Stimulated activated CD4-positive, alpha-beta T cell treated with anti-CD3 and anti-CD28 coated beads, Interleukin-15, amount 100 ng/mL, for 24 hours (primary cell): ENCODE data around the gene PRDM11.
A peak's percentile ranks its signal among the peaks of the same experiment; 100 is the strongest.

Experiments used
- DNase-seq: peaks from one replicate; pipeline ENCODE4 v3.0.0-alpha.2; 2020

PRDM11 gene

DNA sequence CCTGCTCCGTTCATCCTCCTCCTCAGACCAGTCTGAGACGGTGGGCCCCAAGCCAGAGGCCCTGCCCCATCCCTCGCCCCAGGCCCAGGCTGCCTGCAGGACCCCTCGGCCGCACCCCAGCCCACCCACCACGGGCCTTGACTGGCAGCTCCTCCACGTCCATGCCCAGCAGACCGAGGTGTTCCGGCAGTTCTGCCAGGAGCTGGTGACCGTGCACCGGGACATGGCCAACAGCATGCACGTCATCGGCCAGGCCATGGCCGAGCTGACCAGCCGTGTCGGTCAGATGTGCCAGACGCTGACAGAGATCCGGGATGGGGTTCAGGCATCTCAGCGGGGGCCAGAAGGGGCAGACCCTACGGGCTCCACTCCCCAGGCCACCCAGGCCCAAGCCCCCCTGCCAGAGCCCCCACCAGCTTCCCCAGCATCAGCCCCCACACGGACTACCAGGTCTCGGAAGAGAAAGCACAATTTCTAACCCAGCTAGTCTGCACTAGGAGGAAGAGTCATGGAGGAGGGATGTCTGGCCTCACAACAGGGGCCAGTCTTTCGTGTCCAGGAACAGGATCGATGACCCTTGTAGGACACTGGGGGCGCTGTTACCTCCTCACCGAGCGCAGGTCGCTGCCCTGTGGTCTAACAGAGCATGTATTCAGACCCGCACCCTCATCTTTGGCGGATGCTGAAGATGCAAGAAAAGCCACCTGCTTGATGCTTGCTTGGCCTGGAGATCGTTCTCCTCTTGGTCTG, 66.3 kb downstream of the PRDM11 start:
- no peak for DNase-seq

DNA sequence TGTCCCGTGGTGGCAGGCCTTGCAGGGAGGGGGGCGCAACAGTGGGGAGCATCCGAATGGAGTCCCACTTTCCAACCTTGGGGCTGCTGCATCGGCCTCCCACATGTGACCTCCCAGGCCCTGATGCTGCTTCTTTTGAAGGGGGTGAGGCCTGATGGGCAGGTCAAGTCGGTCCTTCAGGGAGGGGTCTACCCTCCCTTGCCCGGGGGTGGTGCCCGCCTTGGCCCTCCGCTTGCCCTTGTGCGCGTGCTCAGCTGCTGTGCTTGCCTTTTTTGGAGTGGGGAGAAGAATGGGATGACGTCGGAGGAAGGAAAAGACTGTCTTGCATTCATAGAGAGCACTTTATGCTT, 66.9 kb downstream of the PRDM11 start:
- no peak for DNase-seq

DNA sequence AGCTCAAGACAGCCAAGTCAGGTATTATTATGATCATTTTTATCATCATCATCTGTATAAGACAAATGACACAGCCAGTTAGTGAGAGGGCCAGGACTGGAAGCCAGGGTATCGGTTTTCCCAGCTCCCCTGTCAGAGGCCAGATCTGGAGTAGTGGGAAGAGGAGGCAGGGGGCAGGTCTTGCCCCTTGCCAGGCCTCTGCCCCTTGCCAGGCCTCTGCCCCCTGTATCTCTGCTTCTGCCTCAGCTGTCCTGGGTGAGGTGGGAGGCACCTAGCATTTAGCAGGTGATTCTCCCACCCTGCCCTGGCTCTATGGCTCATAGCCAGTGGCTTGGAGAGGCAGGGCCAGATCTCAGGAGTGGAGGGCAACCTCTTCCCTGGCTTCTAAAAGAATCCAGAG, 67.3 kb downstream of the PRDM11 start:
- DNase-seq: no peak

DNA sequence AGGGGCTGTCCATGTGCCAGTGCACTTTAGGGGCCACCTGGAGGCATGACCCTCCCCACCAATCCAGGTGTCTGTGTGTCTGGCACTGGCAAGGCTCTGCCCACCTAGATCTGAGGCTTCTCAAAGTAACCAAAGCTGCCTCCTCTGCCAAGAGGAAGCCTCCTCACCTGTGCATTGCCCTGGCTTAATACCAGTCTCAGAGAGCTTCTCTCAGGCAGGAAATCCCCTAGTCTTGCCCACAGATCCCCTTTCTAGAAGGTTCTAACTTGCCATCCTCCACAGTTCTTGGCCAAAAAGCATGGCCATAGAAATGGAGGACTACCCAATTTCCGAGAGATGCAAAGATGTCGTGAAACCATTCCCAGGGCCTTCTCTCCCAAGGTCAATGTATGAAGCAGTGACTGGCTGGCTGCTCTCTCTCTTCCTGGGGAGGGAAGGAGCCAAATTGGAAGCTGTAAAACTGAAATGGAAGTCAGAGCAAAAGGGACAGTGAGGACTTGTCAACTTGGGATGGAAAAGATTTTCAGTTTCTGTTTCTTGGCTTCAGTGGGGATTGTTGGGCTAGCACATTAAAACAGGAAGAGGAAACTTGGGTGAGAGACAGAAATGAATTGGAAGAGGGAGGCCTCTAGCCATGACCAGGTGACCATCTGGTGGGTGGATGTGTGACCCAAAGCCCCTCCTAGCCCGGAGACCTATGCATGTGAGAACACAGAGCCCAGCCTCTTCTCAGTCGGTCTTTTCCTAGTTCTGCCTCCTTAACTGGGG, 68.8 kb downstream of the PRDM11 start:
- DNase-seq: no peak

DNA sequence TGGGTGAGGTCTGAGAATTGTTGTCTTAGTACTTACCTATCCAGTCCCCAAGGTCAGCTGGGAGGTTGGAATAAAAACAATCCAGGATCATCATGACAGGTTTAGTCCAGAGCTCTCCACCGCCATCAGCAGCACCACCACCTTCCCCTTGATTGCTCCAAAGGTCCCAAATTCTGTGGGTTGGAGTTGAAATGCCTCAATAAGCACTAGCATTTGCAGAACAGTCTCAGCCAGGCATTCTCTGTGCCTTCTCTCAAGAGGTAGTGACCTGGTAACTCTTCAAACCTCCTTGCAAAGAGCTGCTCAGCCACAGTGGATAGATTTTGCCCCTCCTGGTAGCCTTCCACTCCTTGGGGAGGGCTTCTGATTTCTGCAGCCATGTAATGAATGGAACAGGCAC, 69.6 kb downstream of the PRDM11 start:
- no peak for DNase-seq

DNA sequence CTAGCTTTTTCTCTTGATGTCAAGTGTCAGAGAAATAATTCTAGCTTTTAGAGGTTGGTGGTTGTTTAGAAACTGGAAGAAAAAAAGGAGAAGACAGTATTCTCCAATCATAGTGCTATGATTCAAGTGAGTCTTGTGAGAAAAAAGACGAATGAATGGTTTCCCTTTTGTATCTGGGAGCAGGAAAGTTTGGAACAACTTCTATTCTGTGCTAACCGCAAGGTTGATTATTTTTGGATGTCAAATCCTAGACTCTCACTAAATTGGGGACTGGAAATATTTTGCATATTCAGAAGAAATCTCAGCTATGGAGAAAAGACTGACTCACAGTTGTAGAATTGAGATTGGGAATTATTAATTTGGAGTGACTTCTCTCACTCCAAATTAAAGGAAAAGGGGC, 70.5 kb downstream of the PRDM11 start:
- DNase-seq: no peak

DNA sequence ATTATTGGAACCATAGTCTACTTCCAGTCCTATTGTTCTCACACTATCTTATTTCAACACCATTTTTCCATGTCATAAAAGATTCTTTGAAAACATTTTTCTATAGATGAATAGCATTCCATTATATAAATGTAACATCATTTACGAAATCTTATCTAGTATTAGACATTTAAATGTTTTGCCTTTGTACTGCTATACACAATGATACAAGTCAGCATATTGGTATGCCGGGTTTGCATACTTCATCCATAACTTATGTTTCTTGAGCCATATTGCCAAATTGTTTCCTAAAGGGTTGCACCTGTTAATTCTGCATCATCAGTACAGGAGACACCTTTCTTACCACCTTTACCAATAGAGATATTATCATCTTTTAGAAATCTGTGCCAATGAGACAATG, 71.6 kb downstream of the PRDM11 start:
- DNase-seq: no peak

DNA sequence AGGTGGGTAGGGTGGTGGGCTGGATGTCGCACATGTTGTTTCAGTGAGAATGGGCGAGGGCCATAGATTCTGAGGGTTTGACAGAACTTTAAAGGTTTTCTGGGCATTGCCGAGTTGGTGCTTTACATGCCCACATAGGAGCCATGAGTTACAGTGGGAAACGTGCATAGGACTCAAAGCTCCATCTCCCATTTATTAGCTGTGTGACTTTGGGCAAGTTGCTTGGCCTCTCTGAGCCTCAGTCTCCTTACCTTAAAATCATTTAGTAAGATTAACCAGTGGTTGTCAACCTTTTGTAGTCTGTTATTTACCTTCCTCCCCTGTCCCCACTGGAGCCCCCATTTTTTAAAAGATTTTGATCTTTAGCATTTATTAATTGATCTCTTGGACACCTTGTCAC, 72.3 kb downstream of the PRDM11 start:
- DNase-seq: no peak

DNA sequence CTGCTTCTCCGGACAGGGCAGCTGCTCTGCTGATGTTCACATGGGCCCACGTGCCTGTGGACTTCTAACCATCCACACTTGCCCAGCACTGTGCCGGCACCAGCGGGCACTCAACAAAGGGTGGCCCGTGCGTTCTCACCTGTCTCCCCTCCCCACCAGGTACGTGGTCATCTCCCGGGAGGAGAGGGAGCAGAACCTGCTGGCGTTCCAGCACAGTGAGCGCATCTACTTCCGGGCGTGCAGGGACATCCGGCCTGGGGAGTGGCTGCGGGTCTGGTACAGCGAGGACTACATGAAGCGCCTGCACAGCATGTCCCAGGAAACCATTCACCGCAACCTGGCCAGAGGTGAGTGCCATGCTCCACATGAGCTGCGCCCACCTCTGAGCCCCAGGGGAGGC, 73.0 kb downstream of the PRDM11 start:
- DNase-seq: no peak

DNA sequence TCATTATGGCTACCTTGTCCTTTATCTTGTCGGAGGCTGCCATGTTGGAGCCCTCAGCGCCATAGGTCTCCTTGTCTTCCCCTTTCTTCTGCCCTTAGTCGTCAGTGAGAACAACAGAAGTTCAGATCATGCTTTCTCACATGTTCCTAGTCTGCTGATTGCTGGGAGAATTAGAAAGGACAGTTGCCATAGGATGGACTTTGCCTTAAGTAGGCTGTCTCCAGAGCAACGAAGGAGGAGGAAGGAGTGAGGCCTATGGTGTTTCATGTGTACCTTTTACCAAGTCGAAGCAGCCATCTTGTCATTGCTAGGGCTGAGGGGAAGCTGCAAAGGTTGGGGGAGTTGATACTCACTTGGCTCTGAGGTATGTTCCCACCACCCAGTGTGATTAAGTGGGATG, 77.1 kb downstream of the PRDM11 start:
- no peak for DNase-seq

DNA sequence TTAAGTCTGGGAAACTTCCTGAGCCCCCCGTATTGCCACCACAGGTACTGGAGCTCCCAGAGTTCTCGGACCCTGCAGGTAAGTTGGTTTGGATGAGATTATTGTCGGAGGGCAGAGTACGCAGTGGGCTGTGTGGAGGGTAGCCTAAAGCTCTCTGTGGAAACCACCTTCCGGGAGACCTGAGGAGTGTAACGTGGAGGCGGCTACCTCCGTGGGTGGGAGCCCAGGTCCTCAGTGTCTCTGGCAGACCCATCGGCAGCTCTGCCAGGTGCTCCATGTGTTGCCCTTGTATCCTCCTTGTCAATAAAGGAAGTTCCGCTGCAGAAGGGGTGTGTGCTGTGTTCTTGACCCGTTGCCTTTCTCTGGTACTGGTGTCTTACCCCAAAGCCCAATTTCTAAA, 78.3 kb downstream of the PRDM11 start:
- no peak for DNase-seq

DNA sequence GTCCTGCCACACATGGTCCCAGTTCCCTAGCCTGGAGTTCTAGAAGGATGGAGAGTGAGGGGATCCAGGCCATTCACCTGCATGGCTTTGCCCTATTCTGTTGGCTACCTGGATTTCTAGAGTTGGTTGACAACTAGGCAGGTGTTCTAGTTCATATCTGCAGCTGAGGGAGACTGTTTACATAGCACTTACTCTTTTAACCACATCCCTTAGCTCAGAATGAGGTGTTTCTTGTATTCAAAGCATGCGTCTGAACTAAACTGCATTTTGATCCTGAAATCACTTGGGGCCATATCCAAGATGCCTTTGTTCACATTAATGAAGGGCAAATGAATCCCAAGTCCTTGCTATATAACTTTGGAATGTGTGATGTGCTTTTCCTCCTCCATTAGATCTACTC, 78.8 kb downstream of the PRDM11 start:
- no peak for DNase-seq

DNA sequence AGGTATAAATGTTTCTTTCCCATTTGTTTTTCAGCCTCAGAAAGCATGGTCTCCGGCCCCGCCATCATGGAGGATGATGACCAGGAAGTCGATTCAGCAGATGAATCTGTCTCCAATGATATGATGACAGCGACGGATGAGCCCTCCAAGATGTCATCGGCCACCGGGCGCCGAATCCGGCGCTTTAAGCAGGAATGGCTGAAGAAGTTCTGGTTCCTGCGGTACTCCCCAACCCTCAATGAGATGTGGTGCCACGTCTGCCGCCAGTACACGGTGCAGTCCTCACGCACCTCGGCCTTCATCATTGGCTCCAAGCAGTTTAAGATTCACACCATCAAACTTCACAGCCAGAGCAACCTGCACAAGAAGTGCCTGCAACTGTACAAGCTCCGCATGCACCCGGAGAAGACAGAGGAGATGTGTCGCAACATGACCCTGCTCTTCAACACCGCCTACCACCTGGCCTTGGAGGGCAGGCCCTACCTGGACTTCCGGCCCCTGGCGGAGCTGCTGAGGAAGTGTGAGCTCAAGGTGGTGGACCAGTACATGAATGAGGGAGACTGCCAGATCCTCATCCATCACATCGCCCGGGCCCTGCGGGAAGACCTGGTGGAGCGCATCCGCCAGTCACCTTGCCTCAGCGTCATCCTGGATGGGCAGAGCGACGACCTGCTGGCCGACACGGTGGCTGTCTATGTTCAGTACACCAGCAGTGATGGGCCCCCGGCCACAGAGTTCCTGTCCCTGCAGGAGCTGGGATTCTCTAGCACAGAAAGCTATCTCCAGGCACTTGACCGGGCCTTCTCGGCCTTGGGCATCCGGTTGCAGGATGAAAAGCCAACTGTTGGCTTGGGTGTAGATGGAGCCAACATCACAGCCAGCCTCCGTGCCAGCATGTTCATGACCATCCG, 79.8 kb downstream of the PRDM11 start:
- no peak for DNase-seq

DNA sequence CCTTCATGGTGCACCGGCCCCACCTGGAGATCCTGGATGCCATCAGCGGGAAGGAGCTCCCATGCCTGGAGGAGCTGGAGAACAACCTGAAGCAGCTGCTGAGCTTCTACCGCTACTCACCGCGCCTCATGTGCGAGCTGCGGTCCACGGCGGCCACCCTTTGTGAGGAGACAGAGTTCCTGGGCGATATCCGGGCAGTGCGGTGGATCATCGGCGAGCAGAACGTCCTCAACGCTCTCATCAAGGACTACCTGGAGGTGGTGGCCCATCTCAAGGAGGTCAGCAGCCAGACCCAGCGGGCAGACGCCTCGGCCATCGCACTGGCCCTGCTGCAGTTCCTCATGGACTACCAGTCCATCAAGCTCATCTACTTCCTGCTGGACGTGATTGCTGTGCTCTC, 80.5 kb downstream of the PRDM11 start:
- no peak for DNase-seq

DNA sequence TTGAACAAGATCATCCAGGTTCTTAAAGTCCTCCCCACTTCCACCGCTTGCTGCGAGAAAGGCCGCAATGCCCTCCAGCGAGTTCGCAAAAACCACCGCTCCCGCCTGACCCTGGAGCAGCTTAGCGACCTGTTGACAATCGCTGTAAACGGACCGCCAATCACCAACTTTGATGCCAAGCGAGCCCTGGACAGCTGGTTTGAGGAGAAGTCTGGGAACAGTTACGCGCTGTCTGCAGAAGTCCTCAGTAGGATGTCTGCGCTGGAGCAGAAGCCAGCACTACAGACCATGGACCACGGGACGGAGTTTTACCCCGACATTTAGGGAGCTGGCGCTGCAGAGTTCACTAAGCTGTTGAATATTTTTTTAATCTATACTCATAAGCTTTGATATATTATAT, 81.4 kb downstream of the PRDM11 start:
- DNase-seq: no peak

DNA sequence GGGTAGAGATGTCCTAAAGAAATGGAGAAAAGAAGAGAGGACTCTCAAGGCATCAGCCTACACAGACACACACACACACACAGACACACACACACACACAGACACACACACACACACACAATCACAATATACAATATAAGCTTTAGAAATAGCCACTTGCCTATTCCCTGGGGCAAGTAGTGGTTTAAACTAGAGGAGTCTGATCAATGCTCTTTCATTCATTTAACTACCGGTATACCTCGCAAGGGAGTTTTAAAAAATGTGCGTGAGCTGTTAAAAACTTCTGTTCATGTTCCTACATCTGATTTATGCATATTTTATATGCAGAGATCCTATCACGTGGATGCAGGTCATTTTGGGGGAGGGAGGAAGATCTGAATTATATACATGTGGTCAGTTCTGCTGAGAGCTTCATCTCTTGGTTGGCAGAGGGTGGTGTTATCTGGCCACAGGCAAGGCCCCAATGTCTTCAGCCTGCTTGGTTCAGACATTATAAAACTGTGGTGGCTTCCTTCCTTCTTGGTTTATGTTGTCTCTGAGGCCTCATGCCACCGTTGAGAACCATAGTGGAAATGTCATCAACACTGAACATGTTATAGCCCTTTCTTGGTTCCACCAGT, 83.1 kb downstream of the PRDM11 start:
- no peak for DNase-seq

DNA sequence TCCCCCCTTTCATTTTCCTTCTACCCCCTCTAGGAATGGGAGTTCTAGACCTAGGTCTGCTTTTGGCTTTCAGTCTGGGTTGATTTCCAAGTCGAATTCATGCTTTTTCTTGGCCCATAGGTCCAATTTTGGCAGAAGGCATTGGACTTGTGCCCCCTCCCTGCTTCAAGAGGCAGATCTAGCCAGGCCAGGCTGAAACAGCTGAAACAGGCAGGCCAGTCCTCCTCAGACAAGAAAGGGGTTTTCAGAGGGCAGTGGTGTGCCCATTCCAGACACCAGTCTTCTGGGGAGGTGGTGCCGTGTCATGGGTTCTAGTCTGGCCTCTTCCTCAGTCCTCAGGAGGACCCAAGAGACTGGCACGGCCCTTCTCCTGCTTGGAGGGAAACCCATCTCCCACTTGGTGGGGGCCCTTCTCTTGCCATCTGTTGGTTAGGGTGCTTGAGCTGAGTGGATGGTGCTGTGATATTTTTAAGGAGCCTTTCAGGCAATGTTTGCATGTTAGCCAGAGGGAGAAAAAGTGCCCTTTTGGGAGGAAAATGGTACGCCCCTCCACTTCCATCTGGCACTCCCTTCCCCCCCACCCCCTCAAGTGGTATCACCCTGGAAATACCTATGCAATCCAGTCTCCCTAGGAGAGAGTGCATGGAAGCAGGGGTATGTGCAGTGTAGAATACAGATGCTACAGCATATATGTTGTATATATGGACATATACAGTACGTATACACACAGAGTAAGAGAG, 86.1 kb downstream of the PRDM11 start:
- DNase-seq: no peak

DNA sequence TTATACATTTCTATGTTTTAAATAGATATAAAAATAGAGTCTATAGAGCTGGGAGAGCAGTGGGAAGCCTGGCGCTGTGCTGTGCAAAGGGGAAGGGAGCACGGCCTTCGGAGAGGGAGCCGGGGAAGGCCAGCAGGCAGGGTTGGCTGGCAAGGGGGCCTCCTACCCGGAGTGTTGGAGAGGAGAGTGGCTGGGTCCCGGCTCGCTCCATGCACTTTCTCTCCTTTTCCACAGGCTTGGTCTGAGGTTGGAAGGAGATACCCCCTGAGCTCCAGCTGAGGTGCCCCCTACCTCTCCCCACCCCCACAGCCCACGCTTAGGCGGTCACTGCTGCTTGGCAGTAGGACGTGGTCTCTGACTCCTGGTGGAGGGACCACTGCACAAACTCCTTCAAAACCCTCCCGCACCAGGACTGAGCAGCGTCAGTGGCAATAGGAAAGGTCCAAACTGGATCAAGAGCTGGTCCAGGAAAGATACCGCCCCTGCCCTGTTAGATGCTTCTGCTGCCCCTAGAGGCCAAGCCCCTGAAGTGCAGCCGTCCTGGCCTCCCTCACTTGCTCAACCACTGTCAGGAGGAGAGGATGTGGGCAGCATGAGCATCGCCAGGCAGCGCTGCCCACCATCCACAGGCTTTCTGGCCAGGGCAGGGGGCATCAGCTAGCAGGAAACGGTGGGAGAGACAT, 86.8 kb downstream of the PRDM11 start:
- DNase-seq: peak; percentile 78

DNA sequence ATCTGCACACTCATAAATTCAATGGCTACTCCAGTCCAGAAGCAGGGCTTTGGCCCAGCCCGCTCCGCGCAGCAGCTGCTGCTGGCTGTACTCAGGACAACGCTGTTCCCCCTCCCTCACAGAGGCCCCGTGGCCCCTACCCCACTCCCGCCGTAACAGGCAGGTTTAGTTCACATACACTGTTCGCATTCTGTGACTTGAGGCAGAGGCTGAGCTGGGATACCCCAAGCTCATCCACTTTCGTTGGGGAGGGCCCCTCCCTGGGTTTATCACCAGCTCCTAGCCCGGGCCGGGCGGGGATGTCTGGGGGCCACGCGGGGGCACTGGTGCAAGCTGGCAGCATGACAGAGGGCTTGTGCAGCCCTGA, 87.3 kb downstream of the PRDM11 start:
- no peak for DNase-seq

DNA sequence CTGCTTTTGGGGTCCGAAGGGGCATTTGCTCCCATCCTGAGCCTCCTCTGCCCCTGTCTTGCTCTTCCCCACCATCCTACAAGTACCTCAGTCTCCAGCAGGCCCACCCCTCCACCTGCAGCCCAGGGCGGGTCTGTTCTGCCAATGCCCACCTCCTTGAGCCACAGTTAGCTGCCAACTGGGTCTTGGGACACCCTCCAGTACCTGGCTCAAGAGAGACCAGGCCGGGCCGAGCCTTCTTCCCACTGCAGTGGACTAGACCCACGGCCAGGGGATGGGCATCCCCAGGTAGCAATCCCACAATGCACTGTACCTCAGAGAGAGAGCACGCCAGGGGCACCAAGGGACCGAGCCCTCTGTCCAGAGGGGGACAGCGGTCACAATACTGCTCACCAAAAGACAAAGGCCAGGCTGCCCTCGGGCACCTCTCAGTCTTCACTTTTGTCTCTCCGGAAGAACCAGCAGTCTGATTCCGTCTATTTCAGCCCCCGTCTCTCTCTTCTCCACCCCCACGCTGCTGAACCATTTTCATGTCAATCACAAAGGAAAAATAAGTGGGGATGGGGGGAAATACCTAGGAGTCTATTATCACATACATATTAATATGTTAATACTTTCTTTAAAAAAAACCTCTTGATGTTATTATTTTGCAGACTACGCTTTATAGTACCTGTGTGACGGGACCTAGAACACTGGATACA, 88.0 kb downstream of the PRDM11 start:
- DNase-seq: no peak

DNA sequence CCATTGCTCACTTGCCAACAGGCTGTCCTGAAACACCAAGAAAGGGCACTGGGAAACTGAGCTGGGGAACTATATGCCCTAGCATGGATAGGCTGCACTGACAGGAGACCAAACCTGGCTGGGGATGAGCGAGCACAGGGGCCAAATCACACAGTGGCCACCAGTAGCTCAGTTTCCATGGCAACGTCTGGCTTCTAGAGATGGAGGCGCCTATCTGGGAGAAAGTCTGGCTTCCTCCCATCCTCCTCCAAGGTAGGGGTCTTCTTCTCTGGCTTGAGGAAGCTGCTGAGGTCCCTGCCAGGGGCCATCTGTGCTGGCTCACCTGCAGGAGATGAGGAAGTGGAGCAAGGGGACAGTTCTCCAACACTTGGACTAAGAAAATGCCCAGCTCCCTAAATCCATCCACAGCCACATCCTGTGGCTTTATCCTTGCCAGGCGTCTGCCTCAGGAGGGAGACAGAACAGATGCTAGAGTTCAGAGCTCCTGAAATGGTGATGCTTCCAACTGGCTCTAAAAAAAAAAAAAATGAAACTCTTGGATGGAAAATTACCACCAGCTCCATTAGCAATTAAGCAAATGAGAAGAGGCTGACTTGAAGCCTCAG, 91.4 kb downstream of the PRDM11 start:
- no peak for DNase-seq
